NCI-H345 treated with DMSO at 0.1 percent for 48 hours (cell line): ENCODE measurements around the gene ARMC12.

Experiments used
- DNase-seq: peaks from one replicate; lab custom pipeline; 2025; ENCODE audit not compliant: unreplicated experiment; lab: John Stamatoyannopoulos, UW

The ARMC12 gene

GRCh38 chr6:35769211-35769610 is 32.4 kb downstream of the ARMC12 start:
- DNase-seq = no peak

GRCh38 chr6:35771343-35771627 is 34.5 kb downstream of the ARMC12 start:
- no peak for DNase-seq

- no peak for DNase-seq
Measured at GRCh38 chr6:35774116-35774794, 37.4 kb downstream of the ARMC12 start.

GRCh38 chr6:35775031-35775430 is 38.2 kb downstream of the ARMC12 start:
- no peak for DNase-seq

GRCh38 chr6:35776364-35777215 is 39.8 kb downstream of the ARMC12 start, which contains the start of gene CLPSL2:
Gene CLPSL2 (plus strand): TSS chr6:35776598. CDS start chr6:35776619, 21 bp downstream.
- DNase-seq = no peak

GRCh38 chr6:35777356-35778102 is 40.7 kb downstream of the ARMC12 start:
- DNase-seq = no peak

- DNase-seq = no peak
Measured at GRCh38 chr6:35778437-35778836, 41.6 kb downstream of the ARMC12 start.

GRCh38 chr6:35780719-35781118 is 43.9 kb downstream of the ARMC12 start, which contains the start of gene CLPSL1:
Gene CLPSL1 (plus strand): TSS chr6:35781019. CDS start chr6:35781111, 92 bp downstream.
- DNase-seq = no peak

- DNase-seq = no peak
Measured at GRCh38 chr6:35781290-35781689, 44.5 kb downstream of the ARMC12 start.

GRCh38 chr6:35782424-35782823 is 45.6 kb downstream of the ARMC12 start:
- no peak for DNase-seq

GRCh38 chr6:35784200-35784599 is 47.4 kb downstream of the ARMC12 start:
- DNase-seq = no peak

GRCh38 chr6:35786272-35786671 is 49.4 kb downstream of the ARMC12 start:
- DNase-seq = no peak

- no peak for DNase-seq
Measured at GRCh38 chr6:35786810-35787209, 50.0 kb downstream of the ARMC12 start.

- no peak for DNase-seq
Measured at GRCh38 chr6:35787266-35788218, 50.7 kb downstream of the ARMC12 start.

- DNase-seq = no peak
Measured at GRCh38 chr6:35788423-35788982, 51.7 kb downstream of the ARMC12 start.

- no peak for DNase-seq
Measured at GRCh38 chr6:35790683-35791082, 53.9 kb downstream of the ARMC12 start.

GRCh38 chr6:35794536-35795452 is 58.0 kb downstream of the ARMC12 start:
- no peak for DNase-seq

GRCh38 chr6:35795453-35796071 is 58.7 kb downstream of the ARMC12 start:
- no peak for DNase-seq

- no peak for DNase-seq
Measured at GRCh38 chr6:35796236-35796635, 59.4 kb downstream of the ARMC12 start.
